Putamen (tissue), 1 donor: ENCODE results near the gene SLC7A5.
"Not testable (repeated sequence)": the region's sequence is repeated elsewhere in the genome, so short reads cannot be mapped to it uniquely, and the experiment has no call there.

Experiments used
- DNase-seq: peaks from one replicate; pipeline ENCODE4 v3.0.0-alpha.2; 2016; ENCODE audit warnings: low spot score

SLC7A5 gene

DNA sequence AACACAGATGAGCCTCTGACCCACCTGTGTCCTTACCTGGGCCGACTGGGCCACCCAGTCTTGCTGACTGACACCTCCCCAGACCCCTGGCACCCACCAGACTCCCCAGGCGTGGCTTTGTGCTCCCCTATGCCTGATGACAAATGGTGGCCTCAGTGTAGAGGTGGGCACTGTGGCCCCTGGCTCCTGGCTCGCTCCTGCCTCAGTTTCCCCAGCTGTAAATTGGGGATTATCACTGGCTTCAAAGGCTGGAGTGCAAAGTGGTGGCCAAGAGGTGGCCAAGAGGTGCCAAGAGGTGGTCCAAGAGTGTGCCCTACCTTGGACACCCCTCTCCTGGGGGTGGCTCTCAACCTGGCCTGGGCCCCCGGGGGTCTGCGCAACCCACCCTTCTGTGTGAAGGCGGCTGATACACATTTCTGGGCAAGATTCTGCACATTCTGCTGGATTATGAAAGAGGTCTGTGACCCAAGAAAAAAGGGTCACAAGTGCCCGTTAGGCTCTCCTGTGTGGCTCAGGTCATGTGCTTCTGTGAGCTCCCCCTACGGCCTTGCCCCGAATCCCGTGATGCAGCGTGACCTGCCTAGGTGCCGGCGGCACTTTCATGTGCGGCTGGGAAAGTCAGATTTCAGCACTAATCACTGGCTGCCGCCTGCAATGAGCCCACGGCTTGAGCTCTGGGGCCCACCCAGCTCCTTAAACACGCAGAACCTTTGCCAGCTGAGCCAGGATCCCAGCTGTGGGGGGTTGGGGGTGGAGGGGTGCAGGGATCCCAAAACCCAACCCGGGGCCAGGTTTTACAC is 7.8 kb downstream of the SLC7A5 start:
- DNase-seq: not testable (repeated sequence)

- DNase-seq: no peak
Measured at GRCh38 chr16:87860553-87861299, 8.6 kb downstream of the SLC7A5 start.

DNA sequence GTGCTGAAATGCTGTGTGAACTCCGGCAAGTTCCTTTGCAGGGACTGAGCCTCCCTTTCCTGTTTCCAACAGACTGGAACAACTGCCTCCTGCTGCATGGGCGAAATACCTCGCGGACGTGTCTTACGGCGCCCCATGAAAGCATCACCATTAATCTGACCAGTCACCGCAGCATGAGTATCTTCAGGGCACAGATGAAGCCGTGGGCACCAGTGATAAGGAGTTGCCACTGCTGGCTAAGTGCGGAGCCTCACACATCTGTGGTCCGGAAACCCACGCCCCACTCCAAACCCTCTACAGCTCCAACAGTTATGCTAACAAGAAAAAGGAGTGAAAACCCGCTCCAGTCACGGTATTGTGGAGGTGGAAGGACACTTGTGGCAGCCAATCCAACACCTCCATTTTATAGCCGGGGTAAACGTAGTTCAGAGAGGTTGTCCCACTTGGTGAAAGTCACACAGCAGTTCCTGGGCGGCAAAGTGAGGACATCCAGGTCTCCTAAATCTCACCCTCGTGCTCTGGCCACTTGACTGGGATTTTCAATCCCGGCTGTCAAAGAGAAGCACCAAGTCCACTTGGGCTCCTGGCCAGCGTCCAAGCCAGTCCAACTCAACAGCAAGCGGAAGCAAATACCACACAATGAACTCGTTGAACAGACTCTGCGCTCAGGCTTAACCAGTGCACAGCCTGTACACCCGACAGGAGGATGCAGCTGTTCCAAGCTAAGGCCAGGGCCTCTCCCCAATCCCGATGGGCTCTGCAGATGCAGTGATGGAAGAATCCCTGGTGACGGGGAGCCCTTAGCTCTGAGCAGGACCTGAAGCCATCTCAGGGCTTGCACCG is 10.9 kb downstream of the SLC7A5 start:
- DNase-seq: not testable (repeated sequence)

DNA sequence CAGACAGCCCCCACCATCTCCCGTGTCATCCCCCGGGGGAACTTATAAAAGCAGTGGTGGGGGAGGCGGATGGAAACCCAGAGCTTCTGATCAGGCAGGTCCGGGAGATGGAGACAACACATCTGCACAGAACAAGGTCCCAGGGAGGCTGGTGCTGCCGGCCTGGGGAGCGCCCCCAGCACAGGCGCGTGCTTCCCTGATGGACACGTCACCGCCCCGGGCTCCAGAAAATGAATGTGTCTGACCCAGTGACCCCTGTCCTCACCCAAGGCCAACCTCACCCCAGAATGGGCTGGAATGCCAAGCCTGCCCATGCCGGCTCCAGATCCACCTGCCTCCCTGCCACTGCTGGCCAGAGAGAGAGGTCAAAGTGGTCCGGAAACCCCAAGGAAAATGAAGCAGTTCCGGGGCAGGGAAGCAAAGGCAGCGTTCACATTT is 12.5 kb downstream of the SLC7A5 start:
- no peak for DNase-seq

DNA sequence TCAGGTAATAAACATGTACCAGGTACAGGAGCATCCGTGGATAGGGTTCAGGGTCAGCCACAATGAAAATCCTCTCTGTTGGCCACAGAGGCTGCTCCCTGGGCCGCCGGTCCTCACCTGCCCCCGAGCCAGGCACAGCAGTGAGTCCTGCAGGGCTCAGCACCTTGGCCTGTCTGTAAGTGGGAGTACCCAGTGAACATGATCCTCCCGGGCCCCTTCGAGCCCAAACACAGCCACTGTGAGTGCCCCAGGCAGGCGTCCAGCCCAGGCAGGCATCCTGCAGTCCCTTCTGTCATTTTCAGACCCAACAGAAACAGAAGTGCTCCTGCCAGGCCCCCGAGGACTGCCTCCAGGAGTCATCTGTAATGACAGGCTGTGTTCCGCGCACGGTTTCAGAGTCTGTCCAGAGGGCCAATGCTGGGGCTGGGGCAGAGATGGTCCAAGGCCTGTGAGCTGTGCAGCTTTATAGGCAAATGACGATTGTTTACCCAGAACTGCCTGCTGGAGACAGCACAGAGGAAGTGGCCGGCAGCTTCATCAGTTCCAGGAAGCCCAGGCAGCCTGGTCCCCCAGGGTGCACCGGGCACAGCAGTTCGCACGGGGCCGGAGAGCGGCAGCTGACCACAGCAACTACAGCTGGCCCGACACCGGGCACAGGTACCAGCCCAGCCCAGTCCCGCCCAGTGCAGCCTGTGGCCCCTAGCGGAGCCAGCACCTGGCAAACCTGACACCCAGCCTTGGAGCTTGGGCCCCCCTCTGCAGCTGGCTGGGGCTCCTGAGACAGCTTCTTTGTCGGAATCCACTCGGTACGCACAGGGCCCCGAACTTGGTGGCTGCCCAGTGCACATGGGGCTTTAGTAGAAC is 13.2 kb downstream of the SLC7A5 start:
- DNase-seq: no peak

GRCh38 chr16:87854907-87855683 is 14.2 kb downstream of the SLC7A5 start:
- DNase-seq: no peak

- no peak for DNase-seq
Measured at GRCh38 chr16:87854053-87854906, 15.0 kb downstream of the SLC7A5 start.

DNA sequence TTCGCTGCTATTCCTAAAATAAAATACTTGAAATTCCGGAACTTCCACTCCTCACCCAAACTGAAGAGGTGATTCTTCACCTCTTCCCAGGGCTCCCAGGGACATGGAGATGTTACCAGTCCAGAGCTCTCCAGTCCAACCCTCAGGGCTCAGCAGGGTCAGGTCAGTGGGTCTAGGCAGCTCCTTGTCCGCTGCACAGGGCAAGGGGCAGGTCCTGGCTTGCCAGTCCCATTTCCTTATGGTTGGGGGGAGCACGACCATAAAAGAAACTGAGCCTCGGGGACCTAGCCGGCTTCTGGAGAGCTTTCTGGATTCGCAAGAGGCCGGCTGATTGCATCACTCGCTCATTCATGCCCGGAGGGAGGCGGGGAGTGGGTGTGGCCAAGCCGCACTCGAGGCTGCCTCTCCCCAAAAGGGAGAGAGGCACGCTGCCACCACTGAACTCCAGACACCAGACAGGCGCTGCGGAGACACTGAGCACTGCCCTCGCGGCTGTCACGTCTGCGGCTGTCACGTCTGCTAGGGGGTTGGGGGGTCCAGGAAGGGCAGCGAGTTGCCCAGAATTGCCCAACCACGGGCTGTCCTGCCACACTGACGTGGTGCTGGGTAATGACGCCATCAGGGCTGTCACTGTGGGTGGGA is 15.8 kb downstream of the SLC7A5 start:
- DNase-seq: peak; percentile 69

GRCh38 chr16:87851601-87852000 is 17.7 kb downstream of the SLC7A5 start:
- DNase-seq: no peak

GRCh38 chr16:87851141-87851587 is 18.1 kb downstream of the SLC7A5 start:
- no peak for DNase-seq

DNA sequence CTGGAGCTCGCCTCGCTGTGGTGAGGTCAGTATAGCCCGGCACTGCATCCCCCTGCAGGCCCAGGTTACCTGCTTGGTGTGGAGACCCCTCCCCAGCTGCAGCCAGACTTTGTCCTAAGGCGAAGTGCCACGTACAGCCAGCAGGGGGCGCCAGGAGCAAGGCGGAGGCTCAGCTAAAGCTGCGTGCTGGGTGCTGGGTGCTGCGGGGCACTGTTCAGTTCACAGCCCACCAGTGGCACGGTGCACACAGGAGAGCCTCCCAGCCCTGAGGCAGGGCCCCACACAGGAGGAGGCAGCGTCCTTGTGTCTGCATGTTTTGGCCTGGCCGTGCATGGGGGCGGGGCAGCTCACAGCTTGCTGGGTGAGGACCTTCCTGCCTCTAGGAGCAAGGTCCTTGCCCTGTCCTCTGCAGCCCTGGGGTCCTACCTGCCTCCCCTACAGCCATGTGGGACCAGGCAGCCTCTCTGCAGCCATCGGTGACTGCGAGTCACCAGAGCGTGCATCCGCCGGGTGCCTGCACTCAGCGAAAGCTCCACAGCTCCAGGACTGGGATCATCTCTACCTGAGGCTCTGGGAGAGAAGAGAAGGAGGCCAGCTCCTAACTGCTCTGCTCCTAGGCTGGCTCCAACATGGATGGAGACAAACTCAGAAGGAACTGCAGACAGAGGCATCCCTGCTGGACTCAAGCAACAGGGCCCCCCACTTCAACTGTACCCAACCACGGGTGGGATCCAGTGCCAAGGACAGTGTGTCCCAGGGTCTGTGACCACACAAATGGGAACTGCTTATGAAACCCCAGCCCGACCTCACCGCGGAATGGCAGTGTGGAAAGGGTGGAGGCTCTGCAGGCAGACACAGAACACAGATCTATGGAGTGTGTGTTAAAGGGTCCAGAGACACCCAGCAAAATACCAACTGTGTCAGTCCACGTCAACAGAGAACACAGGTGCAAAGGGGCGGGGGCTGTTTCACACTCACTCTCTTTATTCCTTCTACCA is 19.0 kb downstream of the SLC7A5 start:
- no peak for DNase-seq

GRCh38 chr16:87849419-87850008 is 19.8 kb downstream of the SLC7A5 start:
- no peak for DNase-seq

- no peak for DNase-seq
Measured at GRCh38 chr16:87848676-87849345, 20.5 kb downstream of the SLC7A5 start.

DNA sequence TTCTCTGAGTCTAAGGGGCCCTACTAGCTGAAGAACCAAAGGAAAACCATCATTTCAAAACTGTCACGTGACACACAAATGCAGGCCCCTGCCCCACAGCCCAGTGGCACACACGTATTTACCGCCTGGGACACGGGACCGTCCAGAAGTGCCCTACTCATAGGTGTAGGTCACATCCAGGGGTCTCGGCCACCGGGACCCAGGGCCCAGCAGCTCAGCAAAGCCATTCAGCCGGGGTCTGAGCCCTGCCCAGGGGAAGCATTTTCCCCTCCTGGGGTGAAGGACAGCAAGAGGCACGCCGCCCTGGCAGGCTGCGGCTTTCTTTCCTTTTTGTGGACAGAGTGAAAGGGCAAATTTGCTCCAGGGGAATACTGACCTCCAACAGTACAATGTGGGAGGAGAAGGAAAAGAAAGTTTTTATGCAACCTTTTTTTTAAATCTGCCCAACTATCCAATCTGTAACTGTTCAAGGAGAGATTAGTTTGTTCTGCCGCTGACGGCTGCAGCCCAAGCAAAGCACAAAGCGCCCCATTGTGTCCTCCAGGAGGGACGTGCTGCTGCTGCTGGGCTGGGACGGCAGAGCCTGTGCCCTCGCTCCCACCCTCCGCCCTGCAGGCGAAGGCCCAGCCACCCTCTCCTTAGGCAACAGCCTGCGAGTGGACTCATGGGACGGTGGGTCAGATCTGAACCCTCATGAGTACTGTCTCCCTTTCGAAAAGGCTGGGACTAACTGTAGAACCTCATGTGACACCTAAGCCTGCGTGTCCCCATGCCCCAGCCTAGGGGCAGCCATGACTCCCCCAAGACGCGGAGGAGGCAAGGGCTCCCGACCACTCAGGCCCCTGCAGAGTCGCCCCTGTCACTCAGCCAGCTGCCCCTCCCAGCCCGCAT is 21.3 kb downstream of the SLC7A5 start:
- peak; percentile 74 for DNase-seq

DNA sequence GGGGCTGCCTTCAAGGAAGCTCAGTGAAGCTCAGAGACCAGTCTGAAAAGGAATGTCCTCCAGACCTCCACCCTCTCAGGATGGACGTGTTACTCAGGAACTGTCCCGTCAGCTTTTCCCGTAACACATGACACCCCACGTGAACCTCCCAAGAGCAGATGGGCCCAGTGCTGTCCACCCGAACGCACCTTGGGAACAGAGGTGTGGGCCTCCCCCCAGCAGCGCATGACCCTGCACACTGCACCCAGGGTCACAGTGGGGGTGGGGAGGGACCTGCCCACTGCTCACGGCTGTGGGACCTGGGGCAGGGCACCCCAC is 21.9 kb downstream of the SLC7A5 start:
- no peak for DNase-seq
